Caco-2 (cell line): ENCODE data around the gene PLXNA4. TPM values are rescaled to one million over a fixed set of nuclear protein-coding genes. Genes with fewer than 3 reads are reported as not detected.

ENCODE experiments used
- BruUV-seq: library from RNA; stranded (reverse); fragments of 400-500 nt; replicated peaks from 2 replicates; lab custom pipeline; 2021; lab: Mats Ljungman, UMichigan
- CTCF ChIA-PET: fragments of 300-600 bp; sonication (Branson Sonifier 250); formaldehyde crosslinking; loops from one replicate; lab custom pipeline; 2022; ENCODE audit warnings: antibody characterized with exemption; lab: Charles Lee
- POLR2A ChIA-PET: fragments of 300-600 bp; sonication (Branson Sonifier 250); formaldehyde crosslinking; loops from one replicate; lab custom pipeline; 2022; ENCODE audit warnings: antibody characterized with exemption; lab: Charles Lee
- DNase-seq, 2 experiments: peaks; one replicate each; pipeline versions ENCODE4 v3.0.0 to v3.0.0-alpha.2; 2020 to 2022
- H3K27me3 ChIP-seq: replicated peaks from 2 replicates; pipeline ENCODE4 v1.6.0; 2011; ENCODE audit warnings: low read length; ENCODE audit not compliant: control insufficient read depth, insufficient read depth
- H3K36me3 ChIP-seq: 2 replicates; pipeline ENCODE4 v1.5.1; 2011; ENCODE audit warnings: low read length; ENCODE audit not compliant: control insufficient read depth, insufficient read depth
- H3K4me1 ChIP-seq: fragments of 250-450 bp; sonication (Bioruptor Pico); 2 replicates; pipeline ENCODE4 v1.5.1; 2020; ENCODE audit warnings: mild to moderate bottlenecking
- H3K4me3 ChIP-seq: 2 replicates; pipeline ENCODE4 v1.5.1; 2011; ENCODE audit warnings: low read depth, mild to moderate bottlenecking, control low read depth, low read length
- H3K9me3 ChIP-seq: fragments of 250-450 bp; sonication (Bioruptor Pico); 2 replicates; pipeline ENCODE4 v1.5.1; 2020; ENCODE audit warnings: mild to moderate bottlenecking, moderate library complexity
- H3K27ac Mint-ChIP-seq: one replicate; pipeline ENCODE4 v1.8.0; 2022; ENCODE audit warnings: mixed read lengths; ENCODE audit not compliant: unreplicated experiment
- H3K27me3 Mint-ChIP-seq: one replicate; pipeline ENCODE4 v1.8.0; 2022; ENCODE audit warnings: mixed read lengths; ENCODE audit not compliant: insufficient read depth, unreplicated experiment
- H3K36me3 Mint-ChIP-seq: one replicate; pipeline ENCODE4 v1.8.0; 2022; ENCODE audit warnings: mild to moderate bottlenecking, mixed read lengths; ENCODE audit not compliant: insufficient read depth, unreplicated experiment
- H3K4me1 Mint-ChIP-seq: one replicate; pipeline ENCODE4 v1.8.0; 2022; ENCODE audit warnings: low read depth, mixed read lengths; ENCODE audit not compliant: unreplicated experiment
- H3K4me3 Mint-ChIP-seq: one replicate; pipeline ENCODE4 v1.8.0; 2022; ENCODE audit warnings: mild to moderate bottlenecking, moderate library complexity, mixed read lengths; ENCODE audit not compliant: unreplicated experiment
- H3K9me3 Mint-ChIP-seq: one replicate; pipeline ENCODE4 v1.8.0; 2022; ENCODE audit warnings: mixed read lengths; ENCODE audit not compliant: unreplicated experiment
- CTCF ChIP-seq, 2 experiments: fragments of 200-600 bp in 1 of 2; IDR thresholded peaks; 1 replicate in 1 of 2; 2 replicates in 1 of 2; pipeline versions ENCODE4 v1.5.1 to v1.8.0; 2011 to 2022; ENCODE audit warnings: antibody characterized with exemption in 1 of 2, control low read depth in 1 of 2, inconsistent platforms in 1 of 2, low read depth in 1 of 2, low read length in 1 of 2, mild to moderate bottlenecking in 1 of 2, moderate library complexity in 1 of 2; ENCODE audit not compliant: insufficient read depth in 1 of 2, severe bottlenecking in 1 of 2, unreplicated experiment in 1 of 2
- intact Hi-C: fragments of 100-400 bp; cut with micrococcal nuclease; formaldehyde crosslinking; loops from one replicate; pipeline ENCODE4 v1.10.0; 2022; ENCODE audit not compliant: unreplicated experiment
- total RNA-seq: library from RNA; stranded (reverse); gene quantifications from 2 replicates; pipeline ENCODE4 v1.2.3, GENCODE V29; 2022

Gene PLXNA4
- total RNA-seq, 1 experiment from 2014 or later, result 0.43 TPM

GRCh38 chr7:132588596-132588995, 12.3 kb upstream of the PLXNA4 start:
- no peaks in the 10 kb centered on the region for H3K27me3 ChIP-seq
- CTCF ChIA-PET, result no interaction called here
- no peaks in the 10 kb centered on the region for H3K9me3 Mint-ChIP-seq

DNA sequence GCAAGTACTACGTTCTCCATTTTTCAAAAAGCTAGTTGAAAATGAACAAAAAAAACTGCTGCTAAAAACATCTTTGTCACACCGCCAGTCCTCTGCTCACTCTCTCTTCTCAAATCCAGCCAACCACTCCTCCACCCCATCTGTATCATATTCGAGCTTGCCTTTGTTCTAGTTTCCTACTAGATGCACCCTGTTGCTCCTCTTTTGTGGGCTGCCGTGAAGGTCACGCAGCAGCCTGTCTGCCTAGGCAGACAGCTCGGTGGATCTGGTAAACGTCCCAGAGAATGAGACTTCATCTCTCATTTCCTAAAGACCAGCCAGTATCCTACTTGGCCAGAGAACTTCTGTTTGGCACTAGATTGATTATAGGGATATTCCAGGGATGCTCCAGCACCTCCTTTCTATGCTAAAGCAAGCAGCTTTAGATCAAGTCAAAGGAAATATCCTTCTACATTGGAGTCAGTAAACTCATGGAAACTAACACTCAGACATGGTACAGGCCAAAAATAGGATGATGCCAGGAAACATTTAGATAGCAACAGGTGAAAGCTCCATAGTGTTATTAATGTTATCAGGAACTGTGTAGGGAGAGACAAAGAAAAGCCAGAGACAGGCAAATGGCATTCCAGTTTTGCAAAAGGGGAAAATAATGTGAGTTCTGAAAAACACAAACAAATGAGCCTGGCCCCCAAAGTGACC, 8.7 kb upstream of the PLXNA4 start:
- H3K4me3 ChIP-seq, result no peak overlapping the region
- H3K4me1 Mint-ChIP-seq, result no peaks in the 10 kb centered on the region
- no peak overlapping the region for H3K4me3 Mint-ChIP-seq
- POLR2A ChIA-PET, result no interaction called here
- H3K36me3 ChIP-seq, result no peaks in the 10 kb centered on the region
- intact Hi-C loops, result no loop called here
- H3K9me3 Mint-ChIP-seq, result no peaks in the 10 kb centered on the region
- H3K36me3 Mint-ChIP-seq, result no peaks in the 10 kb centered on the region
- CTCF ChIA-PET, result no interaction called here
- peaks cover 23% of the 10 kb centered on the region for H3K27me3 Mint-ChIP-seq
- H3K9me3 ChIP-seq, result no peaks in the 10 kb centered on the region
- TF ChIP-seq CTCF (IDR thresholded peaks at IDR 0.05; ENCODE audit: insufficient read depth in 1 of 2, low read depth in 1 of 2, low read length in 1 of 2, severe bottlenecking in 1 of 2, unreplicated experiment in 1 of 2), result no peak
- no peaks in the 10 kb centered on the region for H3K4me1 ChIP-seq
- no peak for DNase-seq
- no TSS peak for BruUV-seq
- no peaks in the 10 kb centered on the region; the same call in 1 of the 2 replicates for H3K27me3 ChIP-seq
- H3K27ac Mint-ChIP-seq, result no peak overlapping the region

More at GRCh38 chr7:132588596-132588995, 12.3 kb upstream of the PLXNA4 start:
- no peak for DNase-seq
- intact Hi-C loops, result no loop called here
- TF ChIP-seq CTCF (IDR thresholded peaks at IDR 0.05; ENCODE audit: insufficient read depth in 1 of 2, low read depth in 1 of 2, low read length in 1 of 2, severe bottlenecking in 1 of 2, unreplicated experiment in 1 of 2), result no peak
- Histone ChIP-seq H3K36me3 (no peaks in the 10 kb centered on the region), H3K4me3 (no peak overlapping the region), H3K9me3 (no peaks in the 10 kb centered on the region), H3K4me1 (no peaks in the 10 kb centered on the region)
- POLR2A ChIA-PET, result no interaction called here
- Mint-ChIP-seq H3K27ac (no peak overlapping the region), H3K36me3 (no peaks in the 10 kb centered on the region), H3K4me1 (no peaks in the 10 kb centered on the region), H3K4me3 (no peak overlapping the region), H3K27me3 (peaks cover 36% of the 10 kb centered on the region)
- no TSS peak for BruUV-seq

- Histone ChIP-seq H3K36me3 (no peaks in the 10 kb centered on the region), H3K4me1 (peaks cover 1% of the 10 kb centered on the region; the same call in 1 of the 2 replicates), H3K27me3 (peaks cover 1% of the 10 kb centered on the region), H3K4me3 (no peak overlapping the region), H3K9me3 (no peaks in the 10 kb centered on the region)
- H3K4me1 Mint-ChIP-seq, result no peaks in the 10 kb centered on the region
- CTCF ChIA-PET, result interaction anchor here (1.0 to 2.1 kb wide), 10 partner anchors 8 to 763 kb away, joined by 3 to 35 read pairs (median 4); no protein-coding TSS in a partner anchor
- H3K36me3 Mint-ChIP-seq, result no peaks in the 10 kb centered on the region
- no peak overlapping the region for H3K27ac Mint-ChIP-seq
- no TSS peak for BruUV-seq
- TF ChIP-seq CTCF (IDR thresholded peaks at IDR 0.05; ENCODE audit: insufficient read depth in 1 of 2, low read depth in 1 of 2, low read length in 1 of 2, severe bottlenecking in 1 of 2, unreplicated experiment in 1 of 2), result no peak
- intact Hi-C loops, result no loop called here
- H3K9me3 Mint-ChIP-seq, result no peaks in the 10 kb centered on the region
- H3K4me3 Mint-ChIP-seq, result no peak overlapping the region
- POLR2A ChIA-PET, result no interaction called here
- no peak for DNase-seq
- peaks cover 27% of the 10 kb centered on the region for H3K27me3 Mint-ChIP-seq
These were observed 5.2 kb upstream of the PLXNA4 start for GRCh38 chr7:132581431-132581830.
